Liver (tissue), 3 donors: ENCODE data around the gene DHH.

Experiments
- TAF1 ChIP-seq: conservative IDR thresholded peaks from 2 replicates; pipeline ENCODE4 v1.6.1; 2016; ENCODE audit warnings: antibody characterized with exemption, mild to moderate bottlenecking
- TF ChIP-seq, protein P1 (sequence below): fragments of 150-350 bp; IDR thresholded peaks from 2 replicates; pipeline ENCODE4 v1.5.1; 2017; ENCODE audit warnings: improper control_type of control experiment, low read depth, low read length; ENCODE audit not compliant: missing input control
- donor health status: healthy.
- donor health status: healthy.

DNA sequence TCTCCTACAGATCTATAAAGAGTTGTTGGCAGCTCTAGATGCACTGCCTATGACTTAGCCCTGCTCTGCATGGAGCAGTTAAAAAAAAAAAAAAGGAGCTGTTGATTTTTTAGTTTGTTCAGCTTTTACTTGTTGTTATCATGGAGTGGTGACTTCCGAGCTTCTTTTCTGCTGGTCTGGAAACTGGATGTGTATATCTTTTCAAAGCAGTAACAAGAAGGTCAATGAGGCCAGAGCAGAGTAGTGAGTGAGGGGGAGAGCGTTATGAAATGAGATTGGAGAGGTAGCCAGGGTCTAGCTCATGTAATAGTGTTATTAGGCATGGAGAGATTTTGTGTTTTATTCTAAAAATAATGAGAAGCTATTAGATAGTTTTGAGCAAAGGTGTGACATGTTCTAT lies 49.8 kb upstream of the DHH start:
- TF ChIP-seq, protein P1, sequence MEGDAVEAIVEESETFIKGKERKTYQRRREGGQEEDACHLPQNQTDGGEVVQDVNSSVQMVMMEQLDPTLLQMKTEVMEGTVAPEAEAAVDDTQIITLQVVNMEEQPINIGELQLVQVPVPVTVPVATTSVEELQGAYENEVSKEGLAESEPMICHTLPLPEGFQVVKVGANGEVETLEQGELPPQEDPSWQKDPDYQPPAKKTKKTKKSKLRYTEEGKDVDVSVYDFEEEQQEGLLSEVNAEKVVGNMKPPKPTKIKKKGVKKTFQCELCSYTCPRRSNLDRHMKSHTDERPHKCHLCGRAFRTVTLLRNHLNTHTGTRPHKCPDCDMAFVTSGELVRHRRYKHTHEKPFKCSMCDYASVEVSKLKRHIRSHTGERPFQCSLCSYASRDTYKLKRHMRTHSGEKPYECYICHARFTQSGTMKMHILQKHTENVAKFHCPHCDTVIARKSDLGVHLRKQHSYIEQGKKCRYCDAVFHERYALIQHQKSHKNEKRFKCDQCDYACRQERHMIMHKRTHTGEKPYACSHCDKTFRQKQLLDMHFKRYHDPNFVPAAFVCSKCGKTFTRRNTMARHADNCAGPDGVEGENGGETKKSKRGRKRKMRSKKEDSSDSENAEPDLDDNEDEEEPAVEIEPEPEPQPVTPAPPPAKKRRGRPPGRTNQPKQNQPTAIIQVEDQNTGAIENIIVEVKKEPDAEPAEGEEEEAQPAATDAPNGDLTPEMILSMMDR, result no peak
- no peak for TF ChIP-seq TAF1
